ENCODE measurements around the gene SPATA31C2.
"Not testable (repeated sequence)": the region's sequence is repeated elsewhere in the genome, so short reads cannot be mapped to it uniquely, and the experiment has no call there.

SPATA31C2 gene

DNA sequence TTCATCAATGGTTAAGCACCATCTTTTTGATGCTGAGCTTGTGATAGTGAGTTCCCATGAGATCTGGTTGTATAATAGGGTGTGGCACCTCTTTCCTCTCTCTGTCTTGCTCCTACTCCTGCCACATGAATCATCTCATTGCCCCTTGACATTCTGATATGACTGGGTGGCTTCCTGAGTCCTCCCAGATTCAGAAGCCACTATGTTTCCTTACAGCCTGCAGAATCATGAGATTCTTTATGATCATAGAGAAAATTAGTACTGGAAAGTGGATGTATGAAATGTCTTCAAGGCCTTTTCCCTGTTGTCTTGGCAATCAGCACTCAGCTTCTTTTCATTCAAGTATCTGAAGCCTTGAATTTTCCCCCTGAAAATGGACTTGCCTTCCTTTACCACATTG, 14.9 kb downstream of the SPATA31C2 start:
- DNase-seq (ENCODE audit: low read depth), result not testable (repeated sequence)

DNA sequence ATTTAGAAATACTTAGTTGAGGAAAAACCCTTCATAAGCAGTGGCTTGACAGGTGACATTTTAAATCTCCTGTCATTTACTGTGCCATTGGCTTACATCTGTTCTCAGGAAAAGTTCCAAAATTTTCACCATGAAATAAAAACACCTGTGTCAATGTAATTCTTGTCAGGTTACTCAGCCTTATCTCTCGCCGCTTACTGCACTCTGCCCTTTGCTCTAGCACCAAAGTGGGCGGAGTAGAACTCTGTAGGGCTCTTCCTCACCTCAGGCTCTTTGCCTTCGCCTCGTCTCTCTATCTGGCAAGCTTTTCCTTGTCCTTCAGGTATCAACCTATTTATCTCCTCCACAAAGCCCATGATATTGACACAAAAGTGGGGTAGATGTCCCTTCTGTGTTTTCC, 20.2 kb downstream of the SPATA31C2 start:
- DNase-seq (ENCODE audit: low read depth), result not testable (repeated sequence)

DNA sequence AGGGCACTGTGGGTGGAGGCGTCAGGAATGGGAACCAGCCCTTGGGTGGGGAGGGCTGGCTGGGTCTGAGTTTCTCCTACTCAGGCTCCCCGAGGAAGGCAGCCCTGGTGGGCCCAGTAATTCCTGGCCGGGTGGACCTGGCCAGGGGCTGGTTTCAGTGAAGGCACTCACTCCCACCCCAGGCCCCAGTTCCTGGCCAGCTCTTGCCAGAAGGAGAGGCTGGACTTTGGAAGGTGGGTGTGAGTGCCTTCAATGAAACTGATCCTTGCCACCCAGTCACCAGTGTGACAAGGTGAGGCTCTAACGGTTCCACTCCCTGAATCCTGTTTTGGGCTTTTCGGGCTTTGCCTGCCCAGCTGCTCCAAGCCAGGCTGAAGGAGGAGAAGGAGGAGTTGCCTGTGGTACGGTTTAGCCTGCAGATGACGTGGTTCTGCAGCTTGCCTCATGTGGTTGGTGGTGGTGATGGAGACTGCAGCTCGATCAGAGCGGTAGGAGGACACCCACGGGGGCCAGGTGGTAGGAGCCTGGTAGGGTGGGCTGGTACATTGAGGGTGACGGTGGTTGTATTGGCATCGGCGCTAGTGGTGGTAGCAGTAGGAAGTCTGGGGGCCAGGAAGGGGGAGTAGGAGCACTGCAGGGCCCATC, 23.2 kb downstream of the SPATA31C2 start:
- not testable (repeated sequence) for DNase-seq (ENCODE audit: low read depth)

DNA sequence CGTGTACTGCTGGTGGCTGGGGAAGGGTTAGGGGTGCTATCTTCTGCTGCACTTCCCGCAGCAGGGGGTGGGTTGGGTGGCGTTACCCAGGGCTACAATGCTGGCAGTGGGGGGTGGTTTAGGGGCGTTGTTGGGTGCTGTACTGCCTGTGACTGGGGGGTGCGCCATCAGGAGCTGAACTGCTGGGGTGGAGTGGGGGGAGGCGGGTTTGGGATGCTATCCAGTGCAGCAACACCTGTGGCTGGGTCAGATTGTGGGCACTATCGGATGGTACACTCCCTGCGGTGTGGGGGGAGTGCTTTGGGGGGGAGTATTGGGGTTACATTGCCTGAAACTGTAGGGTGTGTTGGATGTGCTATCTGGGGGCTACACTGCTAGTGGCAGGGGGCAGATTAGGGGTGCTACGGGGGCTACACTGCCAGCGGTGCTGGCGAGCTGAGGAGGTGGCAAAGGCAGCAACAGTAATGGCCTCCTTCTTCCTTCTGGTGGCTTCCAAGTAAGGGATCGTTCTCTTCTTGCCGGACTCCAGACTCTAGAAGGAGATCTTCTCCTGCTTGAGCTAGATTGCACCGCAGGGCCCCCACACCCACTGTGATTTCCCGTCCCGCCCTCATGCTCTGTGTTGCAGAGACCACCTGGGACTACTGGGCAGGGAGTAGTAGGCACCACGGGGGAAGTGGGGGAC, 23.9 kb downstream of the SPATA31C2 start:
- DNase-seq (ENCODE audit: low read depth), result not testable (repeated sequence)

DNA sequence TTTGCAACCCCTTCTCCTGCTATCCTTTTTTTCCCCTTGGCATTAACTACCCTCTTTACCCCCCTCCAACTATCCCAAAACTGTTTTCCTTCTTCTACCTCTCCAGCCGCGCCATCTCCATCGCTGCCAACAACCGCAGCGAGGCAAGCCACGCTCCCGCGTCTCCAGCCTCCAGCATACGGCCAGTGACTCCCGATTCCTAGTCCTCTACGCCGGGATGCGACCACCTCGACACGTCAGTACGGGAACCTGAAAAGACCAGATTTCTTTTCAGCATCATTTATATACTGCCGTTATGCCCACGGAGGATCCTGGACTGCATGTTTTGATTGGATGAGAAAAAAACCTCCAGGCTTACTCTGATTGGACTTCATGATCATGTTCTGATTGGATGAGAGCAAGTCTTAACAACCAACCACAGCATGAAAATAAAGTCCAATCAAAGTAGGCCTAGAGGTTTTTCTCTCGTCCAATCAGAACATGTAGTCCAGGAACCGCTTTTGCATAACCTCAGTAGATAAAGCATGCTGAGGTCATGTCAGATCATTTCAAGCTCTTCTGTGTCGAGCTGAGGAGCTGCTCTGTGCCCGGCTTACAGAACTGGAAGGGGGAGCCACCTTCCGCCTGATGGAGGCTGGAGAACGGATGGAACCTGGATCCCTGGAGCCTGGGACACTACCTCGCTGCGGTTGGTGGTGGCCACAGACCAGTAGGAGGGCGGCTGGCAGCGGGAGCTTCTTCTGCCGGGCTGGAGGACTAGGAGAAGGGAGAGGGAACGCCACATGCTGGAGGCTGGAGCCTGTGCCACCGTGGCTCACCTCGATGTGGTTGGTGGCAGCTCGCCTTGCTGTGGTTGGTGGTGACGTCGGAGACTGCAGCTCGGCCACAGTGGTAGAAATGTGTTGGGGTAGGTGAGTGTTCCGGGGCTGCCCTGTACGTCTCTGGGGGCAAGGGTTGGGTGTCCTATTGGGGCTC, 24.8 kb downstream of the SPATA31C2 start:
- not testable (repeated sequence) for DNase-seq (ENCODE audit: low read depth)

DNA sequence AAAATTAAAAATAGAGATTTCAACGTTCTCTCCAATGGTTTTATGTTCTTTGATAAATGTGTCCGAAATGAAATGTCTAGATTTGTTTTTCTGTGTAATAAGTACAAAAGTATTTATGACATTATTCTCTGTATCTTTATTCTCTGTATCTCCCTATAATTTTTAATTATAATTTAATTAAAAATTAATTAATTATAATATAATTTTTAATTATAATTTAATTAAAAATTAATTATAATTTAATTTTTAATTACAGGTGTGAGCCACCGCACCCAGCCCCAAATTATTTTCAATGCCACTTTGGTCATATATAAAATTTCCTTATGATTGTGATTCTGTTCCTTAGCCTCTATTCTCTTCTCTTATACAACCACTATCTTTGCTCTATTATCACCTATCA, 28.2 kb downstream of the SPATA31C2 start:
- DNase-seq (ENCODE audit: low read depth), result no peak

DNA sequence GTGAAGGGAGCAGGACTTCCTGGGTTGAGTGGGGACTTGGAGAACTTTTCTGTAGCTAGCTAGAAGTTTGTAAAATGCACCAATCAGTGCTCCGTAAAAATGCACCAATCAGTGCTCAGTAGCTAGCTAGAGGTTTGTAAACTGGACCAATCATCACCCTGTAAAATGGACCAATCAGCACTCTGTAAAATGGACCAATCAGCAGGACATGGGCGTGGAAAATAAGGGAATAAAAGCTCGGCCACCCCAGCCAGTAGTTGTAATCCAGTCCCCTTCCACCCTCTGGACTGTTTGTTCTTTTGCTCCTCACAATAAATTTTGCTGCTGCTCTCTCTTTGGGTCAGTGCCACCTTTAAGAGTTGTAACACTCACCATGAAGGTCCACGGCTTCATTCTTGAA, 29.5 kb downstream of the SPATA31C2 start:
- DNase-seq (ENCODE audit: low read depth), result no peak

DNA sequence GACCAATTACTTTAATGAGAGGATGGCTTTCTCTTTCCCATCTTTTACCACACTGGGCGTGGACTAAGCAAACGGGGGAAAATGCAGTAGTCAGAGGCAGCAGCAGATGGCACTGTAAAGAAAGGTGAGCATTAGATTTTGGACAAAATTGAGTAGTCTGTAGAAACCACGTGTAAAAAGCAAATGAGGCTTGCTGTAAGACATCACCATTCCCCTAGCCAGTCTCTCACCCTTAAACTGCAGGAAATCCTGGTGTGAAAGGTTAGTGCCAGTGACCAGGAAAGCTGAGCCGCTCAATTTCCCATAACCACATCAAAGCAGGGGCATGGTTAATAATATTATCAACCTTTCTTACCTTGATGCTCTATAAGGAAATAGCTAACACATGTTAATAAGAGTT, 31.8 kb downstream of the SPATA31C2 start:
- DNase-seq (ENCODE audit: low read depth), result no peak

DNA sequence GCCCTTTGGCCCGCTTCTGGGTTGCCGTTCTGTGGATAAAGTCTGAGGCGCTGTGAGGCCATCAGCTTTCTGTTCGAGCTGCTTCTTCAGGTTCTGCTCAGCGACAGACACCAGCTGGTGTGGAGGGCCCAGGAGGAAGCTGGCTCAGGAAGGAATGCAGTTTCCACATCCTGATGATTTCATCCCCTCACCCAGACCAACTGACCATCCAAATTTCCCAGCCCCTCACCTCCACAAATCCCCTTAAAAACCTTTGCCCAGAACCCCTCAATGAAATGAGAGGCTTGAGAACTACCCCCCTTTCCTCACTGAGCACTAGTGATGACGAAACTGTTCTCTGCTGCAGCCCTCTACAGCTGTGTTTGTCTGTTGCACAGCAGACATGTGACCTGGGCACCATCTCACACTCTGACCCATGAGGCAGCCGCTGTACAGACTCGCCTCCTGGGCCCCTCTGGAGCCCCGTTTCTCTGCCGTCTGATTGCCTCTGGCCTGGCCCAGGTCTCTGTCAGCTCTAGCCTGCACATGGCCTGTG, 45.4 kb downstream of the SPATA31C2 start:
- DNase-seq (ENCODE audit: low read depth), result no peak

DNA sequence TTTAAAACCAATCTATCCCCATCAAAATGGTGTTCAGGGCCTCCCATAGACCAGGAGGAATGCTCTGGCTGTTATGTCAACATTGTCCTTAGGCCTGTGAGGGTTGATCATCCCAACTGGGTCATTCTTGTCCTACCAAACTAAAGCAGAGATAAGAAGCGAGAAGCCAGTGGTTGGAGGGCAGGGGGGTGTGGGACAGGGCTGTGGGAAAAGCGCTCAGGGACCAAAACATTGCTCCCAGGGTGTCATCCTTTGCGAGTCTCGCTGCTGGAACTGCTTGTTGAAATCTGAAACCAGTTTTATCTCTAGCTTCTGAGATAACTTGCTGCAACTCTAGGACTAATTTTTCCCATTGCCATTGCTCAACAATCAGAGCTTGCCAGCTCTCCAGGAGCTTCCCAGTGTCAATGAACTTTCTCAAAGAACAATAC, 48.1 kb downstream of the SPATA31C2 start:
- DNase-seq (ENCODE audit: low read depth), result no peak

DNA sequence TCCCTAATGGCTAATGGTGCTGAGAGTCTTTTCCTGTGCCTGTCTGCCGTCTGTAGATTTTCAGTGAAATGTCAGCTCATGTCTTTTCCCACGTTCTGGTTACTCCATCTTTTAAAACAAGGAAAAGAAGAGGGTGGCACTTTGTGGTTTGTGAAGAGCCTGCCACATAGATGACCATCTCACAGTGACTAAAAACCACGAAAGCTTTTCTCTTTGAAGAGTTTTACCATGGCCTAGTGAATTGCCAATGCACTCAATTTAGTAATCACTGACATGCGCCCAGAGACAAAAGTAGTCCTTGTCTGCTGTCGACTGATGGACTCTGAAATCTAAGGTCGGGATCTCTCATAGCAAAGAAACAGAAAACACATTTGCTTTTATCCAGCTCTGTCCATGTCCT, 50.4 kb downstream of the SPATA31C2 start:
- DNase-seq (ENCODE audit: low read depth), result no peak

DNA sequence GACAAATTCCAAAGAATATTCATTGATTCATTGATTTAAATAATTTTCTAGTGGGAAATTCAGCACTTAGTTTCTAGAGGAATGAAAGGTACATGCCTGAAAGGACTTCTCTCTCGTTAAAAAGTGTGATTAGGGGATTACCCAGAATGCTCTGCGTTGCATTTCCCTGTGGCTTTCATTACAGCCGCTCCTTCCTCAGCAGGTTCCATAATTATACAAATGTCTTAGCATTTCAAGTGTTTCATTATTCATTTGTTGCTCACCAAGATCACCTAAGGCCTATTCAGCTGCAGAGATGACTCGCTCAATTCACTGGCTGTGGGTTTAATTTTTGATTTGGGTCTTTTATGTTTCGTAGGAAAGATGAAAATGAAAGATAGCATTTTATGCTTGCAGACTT, 52.8 kb downstream of the SPATA31C2 start:
- no peak for DNase-seq (ENCODE audit: low read depth)

DNA sequence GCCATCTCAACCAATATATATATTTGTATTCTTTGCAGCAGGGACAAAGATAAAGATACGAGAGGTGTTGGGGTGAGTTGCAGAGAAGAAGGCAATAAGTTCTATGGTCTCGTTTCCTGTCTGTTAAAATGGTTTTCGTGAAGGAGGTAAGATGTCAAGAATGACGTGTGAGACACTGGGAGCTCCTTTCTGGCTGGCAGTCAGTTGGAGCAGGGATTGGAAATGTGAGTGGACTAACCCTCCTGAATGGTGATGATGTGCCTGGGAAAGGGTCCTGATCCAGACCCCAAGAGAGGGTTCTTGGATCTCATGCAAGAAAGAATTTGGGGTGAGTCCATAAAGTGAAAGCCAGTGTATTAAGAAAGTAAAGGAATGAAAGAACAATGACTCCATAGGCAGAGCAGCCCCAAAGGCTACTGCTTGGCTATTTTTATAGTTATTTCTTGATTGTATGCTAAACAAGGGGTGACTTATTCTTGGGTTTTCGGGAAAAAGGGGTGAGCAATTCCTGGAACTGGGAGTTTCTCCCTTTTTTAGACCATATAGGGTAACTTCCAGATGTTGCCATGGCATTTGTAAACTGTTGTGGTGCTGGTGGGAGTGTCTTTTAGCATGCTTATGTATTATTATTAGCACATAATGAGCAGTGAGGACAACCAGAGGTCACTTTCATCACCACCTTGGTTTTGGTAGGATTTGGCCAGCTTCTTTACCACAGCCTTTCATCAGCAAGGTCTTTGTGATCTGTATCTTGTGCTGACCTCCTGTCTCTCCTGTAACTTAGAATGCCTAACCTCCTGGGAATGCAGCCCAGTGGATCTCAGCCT, 53.7 kb downstream of the SPATA31C2 start:
- DNase-seq (ENCODE audit: low read depth), result no peak

All from HS-27A (cell line).